Gastroesophageal sphincter (tissue), 3 donors: Measurements from ENCODE around the gene SH3RF3.

ENCODE experiments used
- POLR2A ChIP-seq, 2 donors: fragments of 450-650 bp; IDR thresholded peaks; one replicate each; pipeline ENCODE4 v1.6.1; 2017; ENCODE audit warnings: antibody characterized with exemption in 2 of 2, mild to moderate bottlenecking in 2 of 2, moderate library complexity in 1 of 2
- TF ChIP-seq, protein P1 (sequence below), 4 experiments: fragments of 200-600 bp in 2 of 4; fragments of 450-650 bp in 2 of 4; sonication (generic) in 1 of 4; IDR thresholded peaks; one replicate each; pipeline ENCODE4 v1.5.1; 2017 to 2019; ENCODE audit warnings: antibody characterized with exemption in 4 of 4, mild to moderate bottlenecking in 2 of 4, moderate library complexity in 2 of 4

DNA sequence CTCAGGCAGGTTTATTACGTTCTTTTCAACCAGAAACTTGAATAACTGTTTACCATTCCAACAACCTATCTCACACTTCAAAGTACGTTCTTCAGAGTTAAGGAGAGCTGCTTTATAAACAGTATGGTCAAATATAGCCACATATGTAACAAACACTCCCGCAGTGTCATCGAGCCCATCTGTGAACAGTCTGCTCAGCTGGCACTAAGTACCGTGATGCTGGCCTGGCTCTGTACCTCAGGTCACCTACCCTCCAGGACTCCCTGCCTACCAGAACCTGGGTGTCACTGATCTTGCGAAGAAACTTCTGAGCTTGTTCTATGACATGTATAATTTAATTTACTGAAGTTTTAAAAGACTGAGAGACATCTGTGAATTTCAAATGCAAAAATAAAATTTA lies 413.4 kb downstream of the SH3RF3 start:
- TF ChIP-seq, protein P1, sequence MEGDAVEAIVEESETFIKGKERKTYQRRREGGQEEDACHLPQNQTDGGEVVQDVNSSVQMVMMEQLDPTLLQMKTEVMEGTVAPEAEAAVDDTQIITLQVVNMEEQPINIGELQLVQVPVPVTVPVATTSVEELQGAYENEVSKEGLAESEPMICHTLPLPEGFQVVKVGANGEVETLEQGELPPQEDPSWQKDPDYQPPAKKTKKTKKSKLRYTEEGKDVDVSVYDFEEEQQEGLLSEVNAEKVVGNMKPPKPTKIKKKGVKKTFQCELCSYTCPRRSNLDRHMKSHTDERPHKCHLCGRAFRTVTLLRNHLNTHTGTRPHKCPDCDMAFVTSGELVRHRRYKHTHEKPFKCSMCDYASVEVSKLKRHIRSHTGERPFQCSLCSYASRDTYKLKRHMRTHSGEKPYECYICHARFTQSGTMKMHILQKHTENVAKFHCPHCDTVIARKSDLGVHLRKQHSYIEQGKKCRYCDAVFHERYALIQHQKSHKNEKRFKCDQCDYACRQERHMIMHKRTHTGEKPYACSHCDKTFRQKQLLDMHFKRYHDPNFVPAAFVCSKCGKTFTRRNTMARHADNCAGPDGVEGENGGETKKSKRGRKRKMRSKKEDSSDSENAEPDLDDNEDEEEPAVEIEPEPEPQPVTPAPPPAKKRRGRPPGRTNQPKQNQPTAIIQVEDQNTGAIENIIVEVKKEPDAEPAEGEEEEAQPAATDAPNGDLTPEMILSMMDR (IDR thresholded peaks at IDR 0.05): no peak
- TF ChIP-seq POLR2A (IDR thresholded peaks at IDR 0.05): no peak
